Calu3 (cell line): Measurements from ENCODE around the gene CACNA1H. TPM values are rescaled to one million over a fixed set of nuclear protein-coding genes. Genes with fewer than 3 reads are reported as not detected.

Experiments
- BruUV-seq: library from RNA; stranded (reverse); fragments of 400-500 nt; replicated peaks from 2 replicates; lab custom pipeline; 2021; lab: Mats Ljungman, UMichigan
- CTCF ChIA-PET: fragments of 300-600 bp; sonication (Branson Sonifier 250); formaldehyde crosslinking; loops from one replicate; lab custom pipeline; 2022; ENCODE audit warnings: antibody characterized with exemption; lab: Charles Lee
- DNase-seq: peaks from one replicate; pipeline ENCODE4 v3.0.0; 2022
- H3K27ac Mint-ChIP-seq: one replicate; pipeline ENCODE4 v1.8.0; 2022; ENCODE audit warnings: mixed read lengths; ENCODE audit not compliant: unreplicated experiment
- H3K27me3 Mint-ChIP-seq: one replicate; pipeline ENCODE4 v1.8.0; 2022; ENCODE audit warnings: mixed read lengths; ENCODE audit not compliant: unreplicated experiment
- H3K36me3 Mint-ChIP-seq: one replicate; pipeline ENCODE4 v1.8.0; 2022; ENCODE audit warnings: mild to moderate bottlenecking, moderate library complexity, mixed read lengths; ENCODE audit not compliant: insufficient read depth, unreplicated experiment
- H3K4me1 Mint-ChIP-seq: one replicate; pipeline ENCODE4 v1.8.0; 2022; ENCODE audit warnings: mild to moderate bottlenecking, low read depth, mixed read lengths; ENCODE audit not compliant: unreplicated experiment
- H3K4me3 Mint-ChIP-seq: one replicate; pipeline ENCODE4 v1.8.0; 2022; ENCODE audit warnings: mild to moderate bottlenecking, low read depth, moderate library complexity, mixed read lengths; ENCODE audit not compliant: unreplicated experiment
- H3K9me3 Mint-ChIP-seq: one replicate; pipeline ENCODE4 v1.8.0; 2022; ENCODE audit warnings: low read depth, mixed read lengths; ENCODE audit not compliant: unreplicated experiment
- CTCF ChIP-seq: fragments of 200-600 bp; IDR thresholded peaks from one replicate; pipeline ENCODE4 v1.8.0; 2022; ENCODE audit warnings: antibody characterized with exemption; ENCODE audit not compliant: unreplicated experiment
- intact Hi-C: fragments of 100-400 bp; cut with micrococcal nuclease; formaldehyde crosslinking; loops from one replicate; pipeline ENCODE4 v1.10.0; 2022; ENCODE audit not compliant: unreplicated experiment
- total RNA-seq: library from RNA; stranded (reverse); gene quantifications from 2 replicates; pipeline ENCODE4 v1.2.3, GENCODE V29; 2022

Gene CACNA1H
- total RNA-seq, 1 experiment from 2014 or later, result not detected

GRCh38 chr16:1146409-1146808 lies 6.5 kb upstream of the CACNA1H start:
- BruUV-seq, result no TSS peak
- CTCF ChIA-PET, result no interaction called here
- Mint-ChIP-seq H3K36me3 (no peaks in the 10 kb centered on the region), H3K27me3 (peaks cover 93% of the 10 kb centered on the region), H3K9me3 (no peaks in the 10 kb centered on the region), H3K27ac (no peak overlapping the region), H3K4me3 (no peak overlapping the region), H3K4me1 (no peaks in the 10 kb centered on the region)
- no peak for DNase-seq
- TF ChIP-seq CTCF, result no peak
- intact Hi-C loops, result no loop called here

- Mint-ChIP-seq H3K27ac (no peak overlapping the region), H3K36me3 (no peaks in the 10 kb centered on the region), H3K27me3 (peaks cover 93% of the 10 kb centered on the region), H3K9me3 (no peaks in the 10 kb centered on the region), H3K4me3 (no peak overlapping the region), H3K4me1 (no peaks in the 10 kb centered on the region)
- no TSS peak for BruUV-seq
- TF ChIP-seq CTCF, result no peak
- CTCF ChIA-PET, result no interaction called here
- no peak for DNase-seq
- intact Hi-C loops, result no loop called here
Measured at GRCh38 chr16:1147027-1147426, 5.9 kb upstream of the CACNA1H start.

GRCh38 chr16:1149101-1149636 lies 3.7 kb upstream of the CACNA1H start:
- TF ChIP-seq CTCF, result no peak
- H3K4me3 Mint-ChIP-seq, result no peak overlapping the region
- no peaks in the 10 kb centered on the region for H3K9me3 Mint-ChIP-seq
- no peaks in the 10 kb centered on the region for H3K36me3 Mint-ChIP-seq
- H3K27me3 Mint-ChIP-seq, result peaks cover 76% of the 10 kb centered on the region
- no peak overlapping the region for H3K27ac Mint-ChIP-seq
- no peaks in the 10 kb centered on the region for H3K4me1 Mint-ChIP-seq
- DNase-seq, result no peak
- intact Hi-C loops, result no loop called here
- BruUV-seq, result no TSS peak
- CTCF ChIA-PET, result interaction anchor here (0.9 kb wide), 1 partner anchor 32 kb away, joined by 3 read pairs; no protein-coding TSS in a partner anchor

GRCh38 chr16:1150511-1150982 lies 2.4 kb upstream of the CACNA1H start:
- no TSS peak for BruUV-seq
- DNase-seq, result no peak
- H3K27ac Mint-ChIP-seq, result no peak overlapping the region
- no peaks in the 10 kb centered on the region for H3K4me1 Mint-ChIP-seq
- TF ChIP-seq CTCF, result no peak
- no peaks in the 10 kb centered on the region for H3K36me3 Mint-ChIP-seq
- H3K9me3 Mint-ChIP-seq, result no peaks in the 10 kb centered on the region
- H3K4me3 Mint-ChIP-seq, result no peak overlapping the region
- CTCF ChIA-PET, result no interaction called here
- H3K27me3 Mint-ChIP-seq, result peaks cover 76% of the 10 kb centered on the region
- intact Hi-C loops, result no loop called here
